Stimulated activated naive CD8-positive, alpha-beta T cell treated with anti-CD3 and anti-CD28 coated beads, Interleukin-15, Interleukin-2, amounts not matched to agents 100 U/mL and 50 U/mL, for 24 hours (primary cell): ENCODE data around the gene NUDT19.
"Not testable (repeated sequence)": the region's sequence is repeated elsewhere in the genome, so short reads cannot be mapped to it uniquely, and the experiment has no call there.

Experiments
- ATAC-seq: fragments of 150-1000 bp; cut with Tn5 transposase; one replicate; pipeline ENCODE4 v1.10.0; 2021
- DNase-seq: peaks from one replicate; pipeline ENCODE4 v3.0.0; 2021

NUDT19 gene

GRCh38 chr19:32691291-32691951 is at the start of gene NUDT19:
Gene NUDT19 (plus strand): TSS chr19:32691821. CDS start chr19:32691961, 140 bp downstream.
- DNase-seq (peak; percentile 85), ATAC-seq (peak; percentile 85)

DNA sequence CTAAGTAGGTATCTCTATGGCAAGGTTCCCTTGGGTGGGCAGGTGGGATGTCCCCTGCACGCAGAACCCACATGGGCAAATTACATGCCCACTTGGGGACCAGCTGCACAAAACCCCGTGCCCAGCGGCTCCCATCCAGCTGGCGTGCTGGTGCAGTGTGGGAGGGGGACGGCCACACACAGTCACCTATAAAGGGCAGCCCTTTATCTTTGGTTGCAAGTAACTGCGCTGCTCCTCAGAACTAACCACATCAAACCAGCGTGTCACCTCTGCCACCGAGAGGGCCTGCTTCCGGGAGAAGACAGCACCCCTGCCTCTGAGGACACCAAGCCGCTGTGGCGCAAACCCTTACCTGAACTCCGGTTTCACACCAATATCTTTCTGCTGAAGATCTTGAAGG is 48.9 kb upstream of the NUDT19 start:
- DNase-seq (peak; percentile 65), ATAC-seq (peak; percentile 96)

DNA sequence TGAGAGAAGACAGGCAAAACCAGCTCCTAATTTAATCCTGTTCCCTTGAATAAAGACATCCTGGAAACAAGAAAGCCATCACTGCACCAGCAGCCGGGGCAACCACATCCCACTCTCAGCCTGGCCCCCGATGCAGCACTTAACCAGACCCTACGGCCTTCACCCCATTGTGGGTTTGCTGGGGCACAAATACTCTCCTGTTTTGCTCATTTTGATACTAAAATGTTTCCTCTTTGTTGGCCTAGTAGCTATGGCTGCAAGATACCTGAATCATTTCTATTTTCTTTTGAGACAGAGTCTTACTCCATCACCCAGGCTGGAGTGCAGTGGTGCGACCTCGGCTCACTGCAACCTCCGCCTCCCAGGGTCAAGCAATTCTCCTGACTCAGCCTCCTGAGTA is 45.1 kb upstream of the NUDT19 start:
- DNase-seq (peak; percentile 36), ATAC-seq (peak; percentile 46)

GRCh38 chr19:32647361-32647760 is 44.3 kb upstream of the NUDT19 start:
- ATAC-seq = no peak
- no peak for DNase-seq

- ATAC-seq = no peak
- no peak for DNase-seq
Measured at GRCh38 chr19:32649751-32650150, 41.9 kb upstream of the NUDT19 start.

GRCh38 chr19:32650671-32651070 is 41.0 kb upstream of the NUDT19 start:
- DNase-seq (no peak), ATAC-seq (no peak)

DNA sequence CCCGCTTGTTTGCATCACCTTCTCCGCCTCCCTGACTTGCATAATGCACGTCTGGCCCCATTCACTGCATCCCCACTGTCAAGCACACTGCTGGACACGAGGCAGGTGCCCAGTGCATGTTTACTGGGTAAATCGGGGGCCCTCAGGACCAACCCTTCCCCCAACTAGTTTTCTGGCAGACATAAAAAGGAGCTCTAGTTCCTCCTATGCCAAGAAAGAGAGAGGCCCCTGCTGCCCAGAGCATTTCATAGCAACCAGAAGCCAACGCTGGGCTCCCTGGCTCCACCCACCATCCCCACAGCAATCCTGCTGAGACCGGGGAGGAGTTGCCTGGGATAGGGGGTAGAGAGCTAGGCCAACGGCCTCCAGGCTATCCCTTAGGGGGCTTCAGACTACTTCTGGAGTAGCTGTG is 39.9 kb upstream of the NUDT19 start:
- DNase-seq = no peak
- no peak for ATAC-seq

DNA sequence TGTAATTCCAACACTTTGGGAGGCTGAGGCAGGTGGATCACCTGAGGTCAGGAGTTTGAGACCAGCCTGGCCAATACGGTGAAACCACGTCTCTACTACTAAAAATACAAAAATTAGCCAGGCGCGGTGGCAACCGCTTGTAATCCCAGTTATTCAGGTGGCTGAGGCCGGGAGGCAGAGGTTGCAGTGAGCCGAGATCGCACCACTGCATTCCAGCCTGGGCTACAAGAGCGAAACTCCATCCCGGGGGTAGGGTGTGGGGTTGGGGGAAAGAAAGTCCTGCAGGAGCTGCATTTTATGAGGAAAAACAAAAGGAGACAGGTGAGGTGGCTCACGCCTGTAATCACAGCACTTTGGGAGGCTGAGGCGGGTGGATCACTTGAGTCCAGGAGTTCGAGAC is 39.3 kb upstream of the NUDT19 start:
- not testable (repeated sequence) for DNase-seq, ATAC-seq

GRCh38 chr19:32652894-32653598 is 38.6 kb upstream of the NUDT19 start:
- no peak for ATAC-seq
- no peak for DNase-seq

- no peak for DNase-seq
- no peak for ATAC-seq
Measured at GRCh38 chr19:32653599-32653915, 38.1 kb upstream of the NUDT19 start.

DNA sequence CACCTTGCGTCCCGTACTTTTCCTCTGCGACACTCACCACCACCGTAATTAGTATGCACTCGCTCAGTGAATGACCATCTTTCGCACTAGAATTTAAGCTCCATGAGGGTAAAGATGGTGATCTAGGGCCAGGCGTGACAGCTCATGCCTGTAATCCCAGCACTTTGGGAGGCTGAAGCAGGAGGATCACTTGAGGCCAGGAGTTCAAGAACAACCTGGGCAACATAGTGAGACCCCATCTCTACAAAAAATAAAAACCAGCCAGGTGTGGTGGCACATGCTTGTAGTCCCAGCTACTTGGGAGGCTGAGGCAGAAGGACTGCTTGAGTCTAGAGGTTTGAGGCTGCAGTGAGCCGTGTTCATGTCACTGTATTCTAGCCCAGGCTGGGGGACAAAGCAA is 35.2 kb upstream of the NUDT19 start:
- not testable (repeated sequence) for ATAC-seq, DNase-seq

- ATAC-seq (no peak), DNase-seq (no peak)
Measured at GRCh38 chr19:32658075-32658474, 33.5 kb upstream of the NUDT19 start.

GRCh38 chr19:32658527-32658926 is 33.1 kb upstream of the NUDT19 start:
- DNase-seq (no peak), ATAC-seq (no peak)

DNA sequence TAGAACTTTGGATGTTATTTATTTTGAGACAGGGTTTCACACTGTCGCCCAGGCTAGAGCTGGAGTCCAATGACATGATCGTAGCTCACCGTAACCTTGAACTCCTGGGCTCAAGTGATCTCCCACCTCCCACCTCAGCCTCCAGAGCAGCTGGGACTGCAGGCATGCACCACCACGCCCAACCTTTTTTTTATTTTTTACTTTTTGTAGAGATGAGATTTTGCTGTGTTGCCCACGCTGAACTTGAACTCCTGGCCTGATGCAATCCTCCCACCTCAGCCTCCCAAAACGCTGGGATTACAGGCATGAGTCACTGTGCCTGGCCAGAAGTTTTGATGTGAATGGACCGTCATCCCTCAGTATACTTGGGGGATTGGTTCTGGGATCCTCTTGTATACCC is 30.3 kb upstream of the NUDT19 start:
- ATAC-seq (no peak), DNase-seq (no peak)

DNA sequence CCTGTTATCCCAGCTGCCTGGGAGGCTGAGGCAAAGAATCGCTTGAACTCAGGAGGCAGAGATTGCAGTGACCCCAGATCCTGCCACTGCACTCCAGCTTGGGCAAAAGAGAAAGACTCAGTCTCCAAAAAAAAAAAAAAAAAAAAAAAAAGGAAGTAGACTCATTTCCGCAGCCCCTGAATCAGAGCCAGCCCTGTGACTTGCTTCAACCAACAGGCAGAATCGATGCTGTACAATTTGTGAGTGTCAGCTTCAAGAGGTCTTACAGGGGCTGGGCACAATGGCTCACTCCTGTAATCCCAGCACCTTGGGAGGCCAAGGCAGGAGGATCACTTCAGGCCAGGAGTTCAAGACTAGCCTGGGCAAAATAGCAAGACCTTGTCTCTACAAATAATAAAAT is 29.4 kb upstream of the NUDT19 start:
- DNase-seq (no peak), ATAC-seq (peak; percentile 57)

GRCh38 chr19:32666084-32666483 is 25.5 kb upstream of the NUDT19 start:
- no peak for ATAC-seq

GRCh38 chr19:32669310-32669709 is 22.3 kb upstream of the NUDT19 start:
- DNase-seq = no peak
- ATAC-seq = no peak

More at GRCh38 chr19:32666084-32666483, 25.5 kb upstream of the NUDT19 start:
- no peak for DNase-seq

GRCh38 chr19:32671883-32672593 is 19.6 kb upstream of the NUDT19 start:
- ATAC-seq (no peak), DNase-seq (no peak)

GRCh38 chr19:32672841-32673240 is 18.8 kb upstream of the NUDT19 start:
- ATAC-seq = no peak
- DNase-seq = no peak

DNA sequence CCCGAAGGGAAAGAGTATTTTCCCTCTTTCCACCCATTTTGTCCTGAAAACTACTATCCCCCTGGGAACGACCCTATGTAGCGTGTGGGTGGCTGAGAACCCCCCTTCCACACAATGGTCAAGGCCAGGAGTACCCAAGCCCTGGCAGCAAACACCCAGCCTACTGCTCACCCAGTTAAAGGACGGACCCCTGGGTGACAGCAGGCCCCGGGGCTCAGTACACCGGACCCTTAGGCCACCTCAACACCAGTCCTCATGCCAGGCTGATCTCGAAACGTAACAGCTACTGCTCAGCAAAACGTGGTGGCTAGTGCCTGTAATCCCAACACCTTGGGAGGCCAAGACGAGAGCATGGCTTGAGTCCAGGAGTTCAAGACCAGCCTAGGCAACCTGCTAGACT is 18.0 kb upstream of the NUDT19 start:
- DNase-seq (no peak), ATAC-seq (no peak)

GRCh38 chr19:32674153-32674930 is 17.3 kb upstream of the NUDT19 start:
- DNase-seq = no peak
- ATAC-seq = no peak

DNA sequence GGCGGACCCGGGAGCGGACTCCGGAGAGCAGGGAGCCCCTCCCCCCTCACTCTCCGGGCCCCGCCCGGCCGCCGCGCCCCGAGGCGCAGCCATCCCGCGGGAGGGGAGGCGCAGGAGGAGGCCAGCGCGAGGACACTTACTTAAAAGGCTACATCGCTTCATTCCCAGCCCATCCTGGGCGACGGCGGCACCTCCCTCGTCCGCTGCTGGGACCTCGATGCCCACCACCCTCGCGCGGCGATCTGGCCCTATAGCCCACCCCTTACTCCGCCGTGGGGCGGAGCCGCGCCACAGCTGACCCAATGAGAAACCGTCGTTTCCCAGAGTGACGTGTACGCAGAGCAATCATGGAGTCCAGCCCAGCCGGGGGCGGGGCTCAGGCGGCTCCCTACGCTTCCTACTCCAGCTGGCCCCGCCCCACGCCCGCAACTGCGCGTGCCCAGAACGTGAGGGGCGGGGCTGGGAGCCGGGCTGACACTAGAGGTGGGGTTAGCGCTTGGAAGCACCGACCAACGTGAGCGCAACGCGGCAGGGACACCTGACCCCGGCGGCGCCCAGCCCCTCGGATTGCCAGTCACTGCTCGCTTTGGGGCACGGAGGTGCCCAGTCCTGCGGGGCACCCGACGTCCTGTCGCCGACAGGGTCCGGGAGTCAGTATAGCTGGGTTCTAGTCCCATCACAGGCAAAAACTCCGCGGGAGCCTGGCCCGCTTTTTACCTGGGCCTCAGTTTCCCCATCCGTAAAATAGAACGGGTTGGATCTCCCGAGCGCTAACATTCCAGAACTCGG is 16.5 kb upstream of the NUDT19 start, which contains the start of gene ANKRD27:
Gene ANKRD27, minus strand, starts transcription at position 250 of the 789 bp plus-strand sequence. CDS start 16,165 bp downstream, outside the sequence.
- ATAC-seq (peak; percentile 98), DNase-seq (peak; percentile 98)
